Right hindlimb (tissue), 1 donor: Measurements from ENCODE around the gene SPG7.

Source experiments
- DNase-seq: peaks from one replicate; pipeline ENCODE4 v3.0.0-alpha.2; 2018

The SPG7 gene

DNA sequence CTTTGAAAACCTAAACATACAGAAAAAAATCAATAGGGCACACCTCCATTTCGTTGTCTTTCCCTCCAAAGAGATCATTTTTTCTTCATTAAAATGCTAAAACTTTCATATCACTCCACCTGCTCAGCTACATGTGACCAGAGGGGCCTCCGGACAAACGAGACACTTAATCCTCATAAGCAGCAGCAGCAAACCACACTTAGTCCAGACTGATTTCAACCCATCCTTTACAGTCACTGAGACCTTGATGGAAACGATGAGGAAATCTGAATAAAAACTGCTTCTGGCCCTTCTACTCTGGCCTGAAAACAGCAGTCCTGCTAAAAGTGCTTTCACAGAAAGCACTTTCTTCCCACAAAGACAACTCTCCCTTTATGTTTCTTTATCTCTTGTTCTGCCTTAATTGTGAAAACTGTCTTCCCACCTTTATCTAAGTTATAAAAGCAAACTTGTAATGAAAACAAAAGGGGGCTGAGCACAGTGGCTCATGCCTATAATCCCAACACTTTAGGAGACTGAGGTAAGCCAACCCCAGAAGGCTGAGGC lies 22.4 kb upstream of the SPG7 start:
- no peak for DNase-seq

DNA sequence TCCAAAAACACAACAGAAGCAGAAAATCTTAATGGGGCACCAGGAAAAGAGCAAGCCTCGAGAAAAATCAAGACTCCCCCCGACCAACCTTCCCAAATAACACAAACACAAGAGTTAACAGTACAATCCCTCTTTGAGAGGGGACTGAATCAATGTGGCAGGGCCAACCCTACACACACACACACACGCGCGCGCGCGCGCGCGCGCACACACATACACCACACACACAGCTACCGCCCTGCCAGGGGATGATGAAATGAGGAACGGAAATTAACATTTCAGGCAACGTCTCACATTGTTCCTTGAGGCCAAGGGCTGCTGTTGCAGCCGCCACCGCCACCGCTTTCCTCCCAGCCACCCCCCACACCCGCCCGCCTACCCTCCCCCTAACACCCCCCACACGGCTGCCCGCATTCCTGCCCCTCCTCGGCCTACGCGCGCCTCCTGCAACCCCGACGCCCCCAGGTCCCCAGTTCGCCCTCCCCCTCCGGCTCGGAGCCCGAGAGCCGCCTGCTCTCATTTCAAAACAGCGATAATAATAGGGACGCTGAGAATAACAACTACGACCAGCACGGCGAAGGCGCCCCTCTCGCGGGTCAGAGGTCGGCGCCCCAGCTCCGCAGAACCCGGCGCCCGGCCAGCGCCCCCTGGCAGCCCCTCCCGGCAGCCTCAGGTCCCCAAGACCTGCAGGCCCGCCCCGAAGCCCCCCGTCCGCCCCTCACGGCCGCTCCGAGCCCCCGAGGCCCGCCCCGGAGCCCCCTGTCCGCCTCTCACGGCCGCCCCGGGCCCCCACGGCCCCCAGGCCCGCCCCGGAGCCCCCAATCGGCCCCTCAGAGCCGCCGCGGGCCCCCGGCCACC lies 18.9 kb upstream of the SPG7 start:
- DNase-seq = peak; percentile 90

DNA sequence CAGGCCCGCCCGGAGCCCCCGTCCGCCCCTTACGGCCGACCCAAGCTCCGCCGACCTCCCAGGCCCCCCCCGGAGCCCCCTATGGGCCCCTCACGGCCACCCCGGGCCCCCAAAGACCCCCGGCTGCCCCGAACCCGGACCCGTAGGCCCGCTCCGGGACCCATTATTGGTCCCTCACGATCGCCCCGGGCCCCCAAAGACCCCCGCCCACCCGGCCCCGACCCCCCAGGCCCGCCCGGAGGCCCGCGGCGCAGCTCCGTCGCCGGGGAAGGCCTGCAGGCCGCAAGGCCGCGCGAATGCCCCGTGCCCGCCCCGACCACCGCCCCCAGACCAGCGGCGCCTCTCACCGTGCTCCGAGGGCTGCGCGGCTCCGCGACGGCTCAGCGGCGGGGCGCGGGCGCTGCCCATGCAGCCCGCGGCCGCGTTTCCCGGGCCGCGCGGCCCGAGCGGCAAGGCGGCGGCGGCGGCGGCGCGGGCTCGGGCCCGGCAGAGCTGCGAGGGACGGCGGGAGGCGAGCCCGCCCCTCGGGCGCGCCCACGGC lies 18.2 kb upstream of the SPG7 start:
- peak; percentile 37 for DNase-seq

GRCh38 chr16:89490439-89491237 lies 17.6 kb upstream of the SPG7 start, which contains the start of gene ANKRD11:
Gene ANKRD11 (minus strand): TSS chr16:89490561. CDS start chr16:89317019, 173,542 bp downstream.
- DNase-seq = peak; percentile 100

GRCh38 chr16:89491238-89491869 lies 16.8 kb upstream of the SPG7 start:
- DNase-seq = no peak

GRCh38 chr16:89491974-89492687 lies 16.1 kb upstream of the SPG7 start:
- DNase-seq = no peak

DNA sequence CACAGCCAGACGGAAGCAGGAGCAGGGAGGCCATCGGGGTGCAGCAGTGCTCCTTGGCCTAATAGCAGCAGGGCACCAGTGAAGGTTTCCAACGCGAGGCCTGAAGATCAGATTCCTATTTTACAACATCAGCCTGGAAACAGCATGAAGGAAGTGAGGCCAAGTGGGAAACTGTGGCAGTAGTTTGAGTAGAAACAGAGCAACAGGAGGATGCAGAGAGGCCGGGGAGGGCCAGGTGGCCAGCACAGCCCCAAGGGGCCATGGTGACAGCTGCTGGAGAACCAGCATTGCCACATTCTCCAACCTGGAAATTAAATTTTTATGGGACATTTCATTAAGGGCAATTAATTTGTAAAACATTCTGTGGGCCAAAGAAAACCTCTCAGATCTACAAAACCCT lies 14.4 kb upstream of the SPG7 start:
- DNase-seq = no peak

GRCh38 chr16:89495121-89495520 lies 13.1 kb upstream of the SPG7 start:
- DNase-seq = no peak

GRCh38 chr16:89498839-89499238 lies 9.4 kb upstream of the SPG7 start:
- DNase-seq = peak; percentile 83

- DNase-seq = no peak
These were observed 8.4 kb upstream of the SPG7 start for GRCh38 chr16:89499767-89500166.

- no peak for DNase-seq
These were observed 5.9 kb upstream of the SPG7 start for GRCh38 chr16:89502081-89502843.

- peak; percentile 70 for DNase-seq
These were observed 4.1 kb upstream of the SPG7 start for GRCh38 chr16:89504091-89504490.

GRCh38 chr16:89505204-89506112 lies 2.7 kb upstream of the SPG7 start:
- peak; percentile 76 for DNase-seq

GRCh38 chr16:89506113-89506504 lies 2.1 kb upstream of the SPG7 start:
- DNase-seq = no peak

DNA sequence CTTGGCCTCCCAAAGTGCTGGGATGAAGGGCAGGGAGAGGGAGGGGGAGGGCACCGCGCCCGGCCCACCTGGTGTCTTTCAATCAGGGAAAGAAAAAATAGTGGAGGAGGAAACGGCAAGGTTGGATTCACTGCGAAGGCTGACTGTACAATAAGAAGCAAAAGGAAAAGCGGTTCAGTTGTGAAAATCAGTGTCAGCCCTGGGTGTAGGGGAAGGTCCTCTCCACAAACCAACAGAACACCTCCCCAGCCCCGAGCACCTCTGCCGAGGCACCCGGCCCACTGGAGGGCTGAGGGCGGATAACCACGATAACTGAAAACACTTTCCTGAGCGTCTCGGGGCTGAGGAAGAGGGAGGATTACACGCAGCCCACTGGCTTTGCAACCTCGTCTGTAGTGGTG lies 1.4 kb upstream of the SPG7 start:
- DNase-seq = no peak

DNA sequence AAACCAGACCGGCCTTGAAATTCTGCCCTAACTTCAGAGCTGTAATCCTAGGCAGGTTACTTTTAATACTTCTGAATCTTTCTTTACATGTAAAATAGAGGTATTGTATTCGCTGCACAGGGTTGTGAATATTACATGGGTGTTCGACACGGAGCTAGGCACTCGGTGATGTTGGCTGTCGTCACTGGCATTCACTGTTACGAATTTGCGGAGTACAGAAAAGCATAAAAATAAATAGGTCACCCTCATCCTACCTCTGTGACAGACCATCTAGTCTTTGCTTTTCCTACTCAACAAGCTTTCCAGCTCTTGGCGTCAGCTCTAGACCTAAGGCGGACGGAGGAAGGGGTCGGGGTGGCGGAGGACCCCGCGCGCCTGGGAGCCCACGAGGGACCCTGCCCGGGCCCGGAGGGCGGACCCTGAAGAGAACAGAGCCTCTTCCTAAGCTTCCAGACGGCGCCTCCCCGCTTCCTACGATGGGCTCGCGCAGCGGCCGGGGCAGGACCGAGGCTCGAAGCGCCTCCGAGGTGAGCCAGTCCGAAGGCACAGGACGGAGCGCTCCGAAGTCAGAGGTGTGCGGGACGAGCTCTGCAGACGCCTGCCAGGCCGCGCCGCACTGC lies 879 bp upstream of the SPG7 start:
- no peak for DNase-seq

DNA sequence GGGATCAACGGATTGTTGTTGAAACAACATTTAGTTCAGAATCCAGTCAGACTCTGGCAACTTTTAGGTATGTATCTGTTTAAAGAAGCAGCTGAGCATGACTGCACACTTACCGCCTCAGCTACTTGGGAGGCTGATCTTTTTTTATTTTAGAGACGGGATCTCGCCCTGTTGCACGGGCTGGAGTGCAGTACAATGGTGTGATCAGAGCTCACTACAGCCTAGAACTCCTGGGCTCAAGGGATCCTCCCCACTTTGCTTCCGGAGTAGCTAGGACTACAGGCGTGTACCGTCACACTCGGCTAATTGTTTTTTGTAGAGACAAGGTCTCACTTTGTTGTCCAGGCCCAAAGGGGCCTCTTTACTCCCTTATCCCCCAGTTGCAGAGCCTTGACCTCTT lies 2.3 kb downstream of the SPG7 start:
- no peak for DNase-seq

DNA sequence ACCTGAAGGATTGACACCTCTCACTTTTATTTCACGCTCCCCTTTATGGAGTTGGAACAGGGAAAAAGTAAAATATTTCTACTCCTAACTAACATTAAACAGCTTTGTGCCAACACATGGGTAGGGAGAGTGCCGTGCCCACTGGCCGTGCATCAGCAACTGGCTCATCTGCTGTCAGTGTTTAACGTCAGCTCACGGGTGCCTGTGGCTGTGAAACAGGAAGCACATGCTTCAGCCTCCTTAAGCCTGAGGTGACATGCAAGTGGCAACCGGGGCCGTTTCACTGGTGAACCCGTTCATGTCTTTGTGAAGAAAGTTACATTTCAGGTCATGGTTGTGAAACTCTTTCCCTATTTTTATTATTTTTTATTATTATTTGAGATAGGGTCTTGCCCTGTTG lies 3.2 kb downstream of the SPG7 start:
- no peak for DNase-seq

DNA sequence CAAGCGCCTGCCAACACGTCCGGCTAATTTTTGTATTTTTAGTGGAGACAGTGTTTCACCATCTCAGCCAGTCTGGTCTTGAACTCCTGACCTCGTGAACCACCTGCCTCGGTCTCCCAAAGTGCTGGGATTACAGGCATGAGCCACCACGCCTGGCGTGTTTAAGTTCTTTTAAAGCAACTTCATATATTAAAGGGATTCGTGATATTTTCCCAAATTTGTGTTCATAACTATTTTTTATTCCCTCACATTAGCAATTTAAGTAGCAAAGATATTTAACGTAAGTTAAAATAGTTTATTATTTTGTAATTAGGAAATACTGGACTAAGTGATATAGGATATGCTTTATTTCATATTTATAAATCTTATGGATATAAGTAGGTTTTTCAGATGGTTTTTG lies 4.2 kb downstream of the SPG7 start:
- DNase-seq = no peak

DNA sequence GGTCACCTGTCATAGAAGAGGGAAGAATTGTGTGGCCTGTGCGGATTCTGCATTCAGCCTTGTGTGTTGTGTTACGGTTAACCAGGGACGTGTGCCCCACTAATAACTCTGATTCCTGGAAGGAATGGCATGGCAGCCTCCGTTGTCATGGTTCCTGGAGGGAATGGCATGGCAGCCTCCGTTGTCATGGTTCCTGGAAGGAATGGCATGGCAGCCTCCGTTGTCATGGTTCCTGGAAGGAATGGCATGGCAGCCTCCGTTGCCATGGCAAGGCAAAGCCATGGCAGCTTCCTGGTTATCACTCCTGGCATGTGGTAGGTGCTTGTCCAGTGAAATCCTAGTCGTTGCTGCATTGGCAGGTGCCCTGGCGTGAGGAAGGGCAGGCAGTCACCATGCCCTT lies 8.9 kb downstream of the SPG7 start:
- no peak for DNase-seq
